Measurements from ENCODE around the gene ADGRL1.
A peak's percentile ranks its signal among the peaks of the same experiment; 100 is the strongest.
"Not testable (repeated sequence)": the region's sequence is repeated elsewhere in the genome, so short reads cannot be mapped to it uniquely, and the experiment has no call there.

DNA sequence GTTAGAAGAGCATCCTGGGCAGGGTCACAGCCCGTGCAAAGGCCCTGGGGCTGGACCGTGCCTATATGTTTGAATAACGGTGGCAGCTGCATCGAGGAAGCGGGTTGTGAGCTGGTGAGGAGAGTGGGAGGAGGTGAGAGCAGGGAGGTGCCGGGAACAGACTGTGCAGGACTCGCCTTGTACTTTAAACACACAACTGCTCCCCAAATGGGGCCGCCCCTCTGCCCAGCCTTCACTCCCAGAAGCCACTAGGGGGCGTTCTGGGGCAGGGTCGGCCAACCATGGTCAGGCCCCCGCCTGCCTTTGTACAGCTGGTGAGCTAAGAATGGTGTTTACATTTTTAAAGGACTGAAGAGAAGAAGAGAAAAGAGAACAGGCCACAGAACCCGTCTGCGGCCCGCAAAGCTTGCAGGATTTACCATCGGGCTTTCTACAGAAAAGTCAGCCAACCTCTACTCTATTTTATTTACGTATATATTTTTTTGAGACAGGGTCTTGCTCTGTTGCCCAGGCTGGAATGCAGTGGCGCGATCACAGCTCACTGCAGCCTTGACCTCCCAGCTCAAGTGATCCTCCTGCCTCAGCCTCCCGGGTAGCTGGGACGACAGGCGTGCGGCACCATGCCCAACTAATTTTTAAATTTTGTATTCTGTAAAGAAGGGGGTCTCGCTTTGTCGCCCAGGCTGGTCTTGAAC, 5.7 kb downstream of the ADGRL1 start:
- not testable (repeated sequence) for TF ChIP-seq POLR2A, POLR2AphosphoS5 (IDR thresholded peaks at IDR 0.05)
- TF ChIP-seq, protein P1, sequence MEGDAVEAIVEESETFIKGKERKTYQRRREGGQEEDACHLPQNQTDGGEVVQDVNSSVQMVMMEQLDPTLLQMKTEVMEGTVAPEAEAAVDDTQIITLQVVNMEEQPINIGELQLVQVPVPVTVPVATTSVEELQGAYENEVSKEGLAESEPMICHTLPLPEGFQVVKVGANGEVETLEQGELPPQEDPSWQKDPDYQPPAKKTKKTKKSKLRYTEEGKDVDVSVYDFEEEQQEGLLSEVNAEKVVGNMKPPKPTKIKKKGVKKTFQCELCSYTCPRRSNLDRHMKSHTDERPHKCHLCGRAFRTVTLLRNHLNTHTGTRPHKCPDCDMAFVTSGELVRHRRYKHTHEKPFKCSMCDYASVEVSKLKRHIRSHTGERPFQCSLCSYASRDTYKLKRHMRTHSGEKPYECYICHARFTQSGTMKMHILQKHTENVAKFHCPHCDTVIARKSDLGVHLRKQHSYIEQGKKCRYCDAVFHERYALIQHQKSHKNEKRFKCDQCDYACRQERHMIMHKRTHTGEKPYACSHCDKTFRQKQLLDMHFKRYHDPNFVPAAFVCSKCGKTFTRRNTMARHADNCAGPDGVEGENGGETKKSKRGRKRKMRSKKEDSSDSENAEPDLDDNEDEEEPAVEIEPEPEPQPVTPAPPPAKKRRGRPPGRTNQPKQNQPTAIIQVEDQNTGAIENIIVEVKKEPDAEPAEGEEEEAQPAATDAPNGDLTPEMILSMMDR (IDR thresholded peaks at IDR 0.05), result peak in 1 of 3 donors; percentile 37

All from breast epithelium (tissue), 3 donors.